Keratinocyte (primary cell): Measurements from ENCODE around the gene KRTAP4-7. TPM values are rescaled to one million over a fixed set of nuclear protein-coding genes. Genes with fewer than 3 reads are reported as not detected.
"Not testable (repeated sequence)": the region's sequence is repeated elsewhere in the genome, so short reads cannot be mapped to it uniquely, and the experiment has no call there.

Source experiments
- DNase-seq: peaks from one replicate; pipeline ENCODE4 v3.0.0-alpha.2; 2011; ENCODE audit warnings: low read depth, missing footprints, low spot score
- FAIRE-seq: peaks from 2 replicates; lab custom pipeline; 2011; peaks lifted over from hg19 to GRCh38; lab: Jason Lieb, UNC
- H2AFZ ChIP-seq: 2 replicates; pipeline ENCODE4 v1.6.0; 2012; ENCODE audit warnings: low read length, control low read depth, inconsistent platforms; ENCODE audit not compliant: control insufficient read depth
- H3K27ac ChIP-seq: 2 replicates; pipeline ENCODE4 v1.5.1; 2011; ENCODE audit warnings: low read length; ENCODE audit not compliant: control insufficient read depth, insufficient read depth
- H3K27me3 ChIP-seq: 3 replicates; pipeline ENCODE4 v1.6.0; 2011; ENCODE audit warnings: low read length; ENCODE audit not compliant: control insufficient read depth, insufficient read depth; ENCODE audit errors: extremely low read depth
- H3K36me3 ChIP-seq, 2 experiments: 2 replicates in 1 of 2; 3 replicates in 1 of 2; pipeline ENCODE4 v1.5.1; 2011; ENCODE audit warnings: low read length in 2 of 2, mild to moderate bottlenecking in 1 of 2; ENCODE audit not compliant: control insufficient read depth in 2 of 2, insufficient read depth in 2 of 2; ENCODE audit errors: extremely low read depth in 1 of 2
- H3K4me1 ChIP-seq: 3 replicates; pipeline ENCODE4 v1.5.1; 2011; ENCODE audit warnings: low read length; ENCODE audit not compliant: control insufficient read depth, insufficient read depth; ENCODE audit errors: extremely low read depth
- H3K4me2 ChIP-seq: 3 replicates; pipeline ENCODE4 v1.6.0; 2011; ENCODE audit warnings: low read depth, low read length; ENCODE audit not compliant: control insufficient read depth, insufficient read depth; ENCODE audit errors: extremely low read depth
- H3K4me3 ChIP-seq, 3 experiments: fragments of 200-600 bp in 1 of 3; sonication (generic) in 1 of 3; 2 replicates in 2 of 3; 3 replicates in 1 of 3; pipeline ENCODE4 v1.5.1; 2011 to 2016; ENCODE audit warnings: low read length in 3 of 3, mild to moderate bottlenecking in 3 of 3, control low read depth in 2 of 3, inconsistent platforms in 1 of 3, low read depth in 1 of 3, mixed read lengths in 1 of 3, mixed run types in 1 of 3, moderate library complexity in 1 of 3; ENCODE audit not compliant: control insufficient read depth in 2 of 3, insufficient read depth in 2 of 3; ENCODE audit errors: extremely low read depth in 1 of 3
- H3K79me2 ChIP-seq: 2 replicates; pipeline ENCODE4 v1.6.0; 2012; ENCODE audit warnings: low read length; ENCODE audit not compliant: control insufficient read depth, insufficient read depth
- H3K9ac ChIP-seq: 3 replicates; pipeline ENCODE4 v1.6.0; 2011; ENCODE audit warnings: low read length; ENCODE audit not compliant: control insufficient read depth, insufficient read depth; ENCODE audit errors: extremely low read depth
- H3K9me1 ChIP-seq: 3 replicates; pipeline ENCODE4 v1.6.0; 2011; ENCODE audit warnings: low read length; ENCODE audit not compliant: control insufficient read depth, insufficient read depth; ENCODE audit errors: extremely low read depth
- H3K9me3 ChIP-seq: 2 replicates; pipeline ENCODE4 v1.5.1; 2012; ENCODE audit warnings: low read depth, low read length; ENCODE audit not compliant: control insufficient read depth
- H4K20me1 ChIP-seq: 3 replicates; pipeline ENCODE4 v1.6.0; 2011; ENCODE audit warnings: low read length; ENCODE audit not compliant: control insufficient read depth, insufficient read depth; ENCODE audit errors: extremely low read depth
- CTCF ChIP-seq, 3 experiments: IDR thresholded peaks in 1 of 3; conservative IDR thresholded peaks in 1 of 3; optimal IDR thresholded peaks in 1 of 3; 2 replicates in 2 of 3; 3 replicates in 1 of 3; pipeline versions ENCODE3 to v1.5.1; 2011; ENCODE audit warnings: low read length in 3 of 3, mild to moderate bottlenecking in 3 of 3, moderate library complexity in 2 of 3, control low read depth in 1 of 3, inconsistent platforms in 1 of 3; ENCODE audit not compliant: insufficient read depth in 2 of 3; ENCODE audit errors: extremely low read depth in 1 of 3
- EZH2 ChIP-seq: IDR thresholded peaks from one replicate; pipeline ENCODE4 v1.6.1; 2012; ENCODE audit warnings: inconsistent platforms, mild to moderate bottlenecking, low read length, moderate library complexity
- dilution Hi-C: fragments of 300-500 bp; cut with MboI; formaldehyde crosslinking; loops from one replicate; pipeline ENCODE4 v1.7.0; 2020; ENCODE audit warnings: low sequenced_read_pairs; ENCODE audit not compliant: extremely low pct_ligation_motif_present
- polyA plus RNA-seq, 5 experiments: library from polyadenylated mRNA; depleted of rRNA in 3 of 5; stranded (reverse) in 3 of 5; stranded (forward) in 1 of 5; unstranded in 1 of 5; fragments of >200 nt; gene quantifications; 1 replicate in 1 of 5; 2 replicates in 3 of 5; 3 replicates in 1 of 5; pipeline versions ENCODE4 v1.2.1 to v1.2.3, GENCODE V29; 2011 to 2012; ENCODE audit warnings: missing spikeins in 2 of 5, low read depth in 1 of 5, low replicate concordance in 1 of 5

KRTAP4-7 gene
- polyA plus RNA-seq, 1 donor (not counting 4 experiments of a cell fraction or from before 2014, with no cell fraction given): not detected

GRCh38 chr17:41082626-41083025 lies 1.3 kb upstream of the KRTAP4-7 start:
- H3K4me1 ChIP-seq: peaks cover 15% of the 10 kb centered on the region
- no peaks in the 10 kb centered on the region for H3K9me3 ChIP-seq
- TF ChIP-seq CTCF (optimal IDR thresholded peaks at IDR 0.05 in 1 of 3, IDR thresholded peaks at IDR 0.05 in 1 of 3, conservative IDR thresholded peaks at IDR 0.05 in 1 of 3; ENCODE audit: extremely low read depth in 1 of 3, insufficient read depth in 2 of 3, low read length in 3 of 3): no peak
- TF ChIP-seq EZH2: no peak
- dilution Hi-C loops: no loop called here
- H3K9me1 ChIP-seq: no peaks in the 10 kb centered on the region
- no peak for DNase-seq
- H3K4me2 ChIP-seq: peak overlapping the region; percentile 14
- H3K27me3 ChIP-seq: no peaks in the 10 kb centered on the region
- no peak overlapping the region for H3K4me3 ChIP-seq
- no peak overlapping the region for H3K9ac ChIP-seq
- no peaks in the 10 kb centered on the region for H4K20me1 ChIP-seq
- no peaks in the 10 kb centered on the region for H3K79me2 ChIP-seq
- no peaks in the 10 kb centered on the region for H3K36me3 ChIP-seq
- H2AFZ ChIP-seq: no peak overlapping the region
- peak; percentile 66 for FAIRE-seq
- H3K27ac ChIP-seq: peak overlapping the region; percentile 34

GRCh38 chr17:41083427-41083826 lies 523 bp upstream of the KRTAP4-7 start:
- H3K4me2 ChIP-seq, H3K27me3 ChIP-seq, DNase-seq, H3K9me3 ChIP-seq, H2AFZ ChIP-seq, dilution Hi-C loops, H3K4me3 ChIP-seq, H4K20me1 ChIP-seq, H3K36me3 ChIP-seq, H3K27ac ChIP-seq, H3K9me1 ChIP-seq, H3K79me2 ChIP-seq, H3K9ac ChIP-seq: not testable (repeated sequence)
- H3K4me1 ChIP-seq: peaks cover 15% of the 10 kb centered on the region
- peak; percentile 100 for FAIRE-seq

- H3K9me1 ChIP-seq, H3K4me3 ChIP-seq, H4K20me1 ChIP-seq, dilution Hi-C loops, H2AFZ ChIP-seq, H3K79me2 ChIP-seq, DNase-seq, H3K27ac ChIP-seq, H3K27me3 ChIP-seq, H3K4me2 ChIP-seq, H3K9me3 ChIP-seq, FAIRE-seq, H3K36me3 ChIP-seq, H3K4me1 ChIP-seq, H3K9ac ChIP-seq: not testable (repeated sequence)
Observed at GRCh38 chr17:41088760-41089352, 4.9 kb downstream of the KRTAP4-7 start.
